ENCODE data around the gene CLIC1. TPM values are rescaled to one million over a fixed set of nuclear protein-coding genes. Genes with fewer than 3 reads are reported as not detected.

The CLIC1 gene
- total and polyA plus RNA-seq, 2 experiments from 2014 or later: 463 to 599 TPM

GRCh38 chr6:31761343-31761742 is 25.0 kb upstream of the CLIC1 start:
- no peaks in the 10 kb centered on the region for H3K36me3 ChIP-seq (replicated peaks; ENCODE audit: insufficient read depth, low read depth)
- WGBS (ENCODE audit: low lambda C conversion rate, missing lambda C conversion rate): 97% methylated on average over 8 of the region's 8 CpGs
- H3K27me3 ChIP-seq: no peaks in the 10 kb centered on the region
- H3K9me3 ChIP-seq (ENCODE audit: low read depth): no peaks in the 10 kb centered on the region
- no peak overlapping the region for H3K27ac ChIP-seq
- H3K9me2 ChIP-seq (replicated peaks; ENCODE audit: insufficient read depth): no peaks in the 10 kb centered on the region
- H3K4me1 ChIP-seq (ENCODE audit: insufficient read depth): peaks cover 8% of the 10 kb centered on the region
- no peak overlapping the region for H3K4me3 ChIP-seq
- no peak overlapping the region for H2AFZ ChIP-seq
- no peaks in the 10 kb centered on the region for H3K79me2 ChIP-seq
- no peak for DNase-seq (ENCODE audit: low spot score)
- H3K4me2 ChIP-seq: no peak overlapping the region
- H4K20me1 ChIP-seq (ENCODE audit: insufficient read depth, poor library complexity, severe bottlenecking): no peaks in the 10 kb centered on the region
- TF ChIP-seq EZH2 (IDR thresholded peaks at IDR 0.05; ENCODE audit: borderline replicate concordance) (no peak), EZH2phosphoT487 (IDR thresholded peaks at IDR 0.05; ENCODE audit: low read depth, severe bottlenecking, unreplicated experiment) (no peak), CTCF (IDR thresholded peaks at IDR 0.05; ENCODE audit: poor library complexity) (no peak)

GRCh38 chr6:31760790-31761189 is 24.5 kb upstream of the CLIC1 start:
- WGBS (ENCODE audit: low lambda C conversion rate, missing lambda C conversion rate): 92% methylated on average over 5 of the region's 5 CpGs
- Histone ChIP-seq H3K36me3 (replicated peaks; ENCODE audit: insufficient read depth, low read depth) (no peaks in the 10 kb centered on the region), H4K20me1 (ENCODE audit: insufficient read depth, poor library complexity, severe bottlenecking) (no peaks in the 10 kb centered on the region), H3K27ac (no peak overlapping the region), H3K4me1 (ENCODE audit: insufficient read depth) (peaks cover 8% of the 10 kb centered on the region), H3K9me3 (ENCODE audit: low read depth) (no peaks in the 10 kb centered on the region), H3K4me3 (no peak overlapping the region), H3K27me3 (no peaks in the 10 kb centered on the region), H3K79me2 (no peaks in the 10 kb centered on the region), H3K9me2 (replicated peaks; ENCODE audit: insufficient read depth) (no peaks in the 10 kb centered on the region), H3K4me2 (no peak overlapping the region), H2AFZ (no peak overlapping the region)
- DNase-seq (ENCODE audit: low spot score): peak; percentile 8
- TF ChIP-seq EZH2 (IDR thresholded peaks at IDR 0.05; ENCODE audit: borderline replicate concordance): no peak
- TF ChIP-seq CTCF (IDR thresholded peaks at IDR 0.05; ENCODE audit: poor library complexity): no peak
- TF ChIP-seq EZH2phosphoT487 (IDR thresholded peaks at IDR 0.05; ENCODE audit: low read depth, severe bottlenecking, unreplicated experiment): no peak

- WGBS (ENCODE audit: low lambda C conversion rate, missing lambda C conversion rate): 100% methylated on average over 2 of the region's 2 CpGs
- no peak overlapping the region for H3K4me2 ChIP-seq
- no peak for TF ChIP-seq EZH2phosphoT487 (IDR thresholded peaks at IDR 0.05; ENCODE audit: low read depth, severe bottlenecking, unreplicated experiment)
- no peak for TF ChIP-seq CTCF (IDR thresholded peaks at IDR 0.05; ENCODE audit: poor library complexity)
- TF ChIP-seq EZH2 (IDR thresholded peaks at IDR 0.05; ENCODE audit: borderline replicate concordance): no peak
These were observed 22.0 kb upstream of the CLIC1 start for GRCh38 chr6:31758281-31758680.

More at GRCh38 chr6:31758281-31758680, 22.0 kb upstream of the CLIC1 start:
- Histone ChIP-seq H2AFZ (no peak overlapping the region), H3K27ac (no peak overlapping the region), H3K9me3 (ENCODE audit: low read depth) (no peaks in the 10 kb centered on the region), H3K4me3 (no peak overlapping the region), H3K4me1 (ENCODE audit: insufficient read depth) (no peaks in the 10 kb centered on the region), H3K79me2 (no peaks in the 10 kb centered on the region), H3K9me2 (replicated peaks; ENCODE audit: insufficient read depth) (no peaks in the 10 kb centered on the region), H4K20me1 (ENCODE audit: insufficient read depth, poor library complexity, severe bottlenecking) (no peaks in the 10 kb centered on the region), H3K27me3 (no peaks in the 10 kb centered on the region), H3K36me3 (replicated peaks; ENCODE audit: insufficient read depth, low read depth) (no peaks in the 10 kb centered on the region)
- no peak for DNase-seq (ENCODE audit: low spot score)
